Measurements from ENCODE around the gene CEACAM5. TPM values are rescaled to one million over a fixed set of nuclear protein-coding genes. Genes with fewer than 3 reads are reported as not detected.

Gene CEACAM5
- total RNA-seq, 2 experiments from 2014 or later = not detected

- Mint-ChIP-seq H3K27me3 (ENCODE audit: low read depth) (peaks cover 16% of the 10 kb centered on the region), H3K4me1 (ENCODE audit: low read depth) (no peaks in the 10 kb centered on the region), H3K27ac (no peak overlapping the region), H3K36me3 (ENCODE audit: low read depth) (no peaks in the 10 kb centered on the region), H3K9me3 (ENCODE audit: insufficient read depth) (no peaks in the 10 kb centered on the region), H3K4me3 (no peak overlapping the region)
- ATAC-seq (no peak), DNase-seq (no peak)
- ChIA-PET POLR2A (no interaction called here), CTCF (interaction anchor here (1.0 to 3.6 kb wide), 2 partner anchors 13 to 52 kb away, joined by 4 to 23 read pairs; no protein-coding TSS in a partner anchor)
Observed at GRCh38 chr19:41694196-41694595, 14.2 kb upstream of the CEACAM5 start.

GRCh38 chr19:41694831-41695635, 13.4 kb upstream of the CEACAM5 start:
- ChIA-PET POLR2A (no interaction called here), CTCF (interaction anchor here (1.1 kb wide), 1 partner anchor 12 kb away, joined by 4 read pairs; no protein-coding TSS in a partner anchor)
- Mint-ChIP-seq H3K4me1 (ENCODE audit: low read depth) (no peaks in the 10 kb centered on the region), H3K27ac (no peak overlapping the region), H3K9me3 (ENCODE audit: insufficient read depth) (no peaks in the 10 kb centered on the region), H3K4me3 (no peak overlapping the region), H3K36me3 (ENCODE audit: low read depth) (no peaks in the 10 kb centered on the region), H3K27me3 (ENCODE audit: low read depth) (peaks cover 16% of the 10 kb centered on the region)
- no peak for ATAC-seq
- no peak for DNase-seq

- CTCF ChIA-PET = interaction anchor here (1.1 kb wide), 1 partner anchor 11 kb away, joined by 4 read pairs; no protein-coding TSS in a partner anchor
- Mint-ChIP-seq H3K27ac (no peak overlapping the region), H3K4me3 (no peak overlapping the region), H3K27me3 (ENCODE audit: low read depth) (peaks cover 16% of the 10 kb centered on the region), H3K9me3 (ENCODE audit: insufficient read depth) (no peaks in the 10 kb centered on the region), H3K4me1 (ENCODE audit: low read depth) (no peaks in the 10 kb centered on the region), H3K36me3 (ENCODE audit: low read depth) (no peaks in the 10 kb centered on the region)
- DNase-seq (no peak), ATAC-seq (no peak)
- POLR2A ChIA-PET = no interaction called here
Observed at GRCh38 chr19:41695745-41696144, 12.7 kb upstream of the CEACAM5 start.

GRCh38 chr19:41696402-41697197, 11.8 kb upstream of the CEACAM5 start:
- ATAC-seq = no peak
- H3K27ac Mint-ChIP-seq = no peak overlapping the region

GRCh38 chr19:41697198-41697855, 11.1 kb upstream of the CEACAM5 start:
- Mint-ChIP-seq H3K4me1 (ENCODE audit: low read depth) (no peaks in the 10 kb centered on the region), H3K27ac (no peak overlapping the region), H3K9me3 (ENCODE audit: insufficient read depth) (no peaks in the 10 kb centered on the region), H3K36me3 (ENCODE audit: low read depth) (no peaks in the 10 kb centered on the region), H3K27me3 (ENCODE audit: low read depth) (peaks cover 12% of the 10 kb centered on the region), H3K4me3 (no peak overlapping the region)
- POLR2A ChIA-PET = no interaction called here
- ATAC-seq = no peak
- no peak for DNase-seq
- CTCF ChIA-PET = interaction anchor here (1.8 kb wide), 1 partner anchor 10 kb away, joined by 6 read pairs; no protein-coding TSS in a partner anchor

More at GRCh38 chr19:41696402-41697197, 11.8 kb upstream of the CEACAM5 start:
- Mint-ChIP-seq H3K36me3 (ENCODE audit: low read depth) (no peaks in the 10 kb centered on the region), H3K4me3 (no peak overlapping the region), H3K4me1 (ENCODE audit: low read depth) (no peaks in the 10 kb centered on the region), H3K9me3 (ENCODE audit: insufficient read depth) (no peaks in the 10 kb centered on the region), H3K27me3 (ENCODE audit: low read depth) (peaks cover 13% of the 10 kb centered on the region)
- CTCF ChIA-PET = no interaction called here
- POLR2A ChIA-PET = no interaction called here
- DNase-seq = peak; percentile 44

- H3K36me3 Mint-ChIP-seq (ENCODE audit: low read depth) = no peaks in the 10 kb centered on the region
- H3K9me3 Mint-ChIP-seq (ENCODE audit: insufficient read depth) = no peaks in the 10 kb centered on the region
- no peak for ATAC-seq
- no peak overlapping the region for H3K4me3 Mint-ChIP-seq
- H3K27me3 Mint-ChIP-seq (ENCODE audit: low read depth) = peaks cover 7% of the 10 kb centered on the region
- no peaks in the 10 kb centered on the region for H3K4me1 Mint-ChIP-seq (ENCODE audit: low read depth)
- DNase-seq = no peak
- CTCF ChIA-PET = interaction anchor here (0.7 to 1.8 kb wide), 3 partner anchors 8 to 57 kb away, joined by 3 to 6 read pairs (median 4); no protein-coding TSS in a partner anchor
- POLR2A ChIA-PET = interaction anchor here (0.6 kb wide), 1 partner anchor 559 kb away, joined by 3 read pairs; no protein-coding TSS in a partner anchor
- H3K27ac Mint-ChIP-seq = no peak overlapping the region
Observed at GRCh38 chr19:41698746-41699230, 9.6 kb upstream of the CEACAM5 start.

- DNase-seq = no peak
- no peak for ATAC-seq
- POLR2A ChIA-PET = interaction anchor here (0.6 kb wide), 1 partner anchor 559 kb away, joined by 3 read pairs; no protein-coding TSS in a partner anchor
- no peaks in the 10 kb centered on the region for H3K9me3 Mint-ChIP-seq (ENCODE audit: insufficient read depth)
- no peaks in the 10 kb centered on the region for H3K4me1 Mint-ChIP-seq (ENCODE audit: low read depth)
- peaks cover 7% of the 10 kb centered on the region for H3K27me3 Mint-ChIP-seq (ENCODE audit: low read depth)
- no peak overlapping the region for H3K27ac Mint-ChIP-seq
- CTCF ChIA-PET = interaction anchor here (1.5 to 2.3 kb wide), 2 partner anchors 54 to 58 kb away, joined by 3 to 10 read pairs; no protein-coding TSS in a partner anchor
- H3K36me3 Mint-ChIP-seq (ENCODE audit: low read depth) = no peaks in the 10 kb centered on the region
- H3K4me3 Mint-ChIP-seq = no peak overlapping the region
Observed at GRCh38 chr19:41699231-41699967, 9.0 kb upstream of the CEACAM5 start.

GRCh38 chr19:41699968-41700323, 8.5 kb upstream of the CEACAM5 start:
- peaks cover 7% of the 10 kb centered on the region for H3K27me3 Mint-ChIP-seq (ENCODE audit: low read depth)
- DNase-seq (no peak), ATAC-seq (no peak)
- no peaks in the 10 kb centered on the region for H3K9me3 Mint-ChIP-seq (ENCODE audit: insufficient read depth)
- H3K4me3 Mint-ChIP-seq = no peak overlapping the region
- no peaks in the 10 kb centered on the region for H3K36me3 Mint-ChIP-seq (ENCODE audit: low read depth)
- CTCF ChIA-PET = interaction anchor here (2.3 kb wide), 1 partner anchor 58 kb away, joined by 10 read pairs; no protein-coding TSS in a partner anchor
- H3K4me1 Mint-ChIP-seq (ENCODE audit: low read depth) = no peaks in the 10 kb centered on the region
- no peak overlapping the region for H3K27ac Mint-ChIP-seq
- POLR2A ChIA-PET = no interaction called here

- Mint-ChIP-seq H3K36me3 (ENCODE audit: low read depth) (no peaks in the 10 kb centered on the region), H3K4me3 (no peak overlapping the region), H3K27me3 (ENCODE audit: low read depth) (peaks cover 11% of the 10 kb centered on the region), H3K27ac (no peak overlapping the region), H3K4me1 (ENCODE audit: low read depth) (no peaks in the 10 kb centered on the region), H3K9me3 (ENCODE audit: insufficient read depth) (no peaks in the 10 kb centered on the region)
- POLR2A ChIA-PET = no interaction called here
- no peak for ATAC-seq
- DNase-seq = no peak
- CTCF ChIA-PET = interaction anchor here (1.0 to 2.3 kb wide), 2 partner anchors 45 to 59 kb away, joined by 3 to 10 read pairs; no protein-coding TSS in a partner anchor
Observed at GRCh38 chr19:41700381-41701195, 7.8 kb upstream of the CEACAM5 start.

- ChIA-PET POLR2A (interaction anchor here (1.0 kb wide), 1 partner anchor 473 kb away, joined by 3 read pairs; no protein-coding TSS in a partner anchor), CTCF (interaction anchor here (0.7 to 2.3 kb wide), 6 partner anchors 12 to 134 kb away, joined by 3 to 10 read pairs (median 3); no protein-coding TSS in a partner anchor)
- Mint-ChIP-seq H3K9me3 (ENCODE audit: insufficient read depth) (no peaks in the 10 kb centered on the region), H3K4me3 (no peak overlapping the region), H3K27me3 (ENCODE audit: low read depth) (peaks cover 15% of the 10 kb centered on the region), H3K4me1 (ENCODE audit: low read depth) (no peaks in the 10 kb centered on the region), H3K27ac (no peak overlapping the region), H3K36me3 (ENCODE audit: low read depth) (no peaks in the 10 kb centered on the region)
- DNase-seq (no peak), ATAC-seq (no peak)
Observed at GRCh38 chr19:41701401-41702075, 6.9 kb upstream of the CEACAM5 start.

Measured in activated CD8-positive, alpha-beta T cell treated with anti-CD3 and anti-CD28 coated beads, Interleukin-2, amount 10 ng/mL, durations not matched to agents 7 days and 5 days (primary cell).